Activated CD4-positive, CD25-positive, alpha-beta regulatory T cell (primary cell): ENCODE data around the gene AKAP13.
"Not testable (repeated sequence)": the region's sequence is repeated elsewhere in the genome, so short reads cannot be mapped to it uniquely, and the experiment has no call there.

Experiments
- DNase-seq, 4 experiments: peaks; one replicate each; lab custom pipeline; 2025; lab: John Stamatoyannopoulos, UW

The AKAP13 gene, protein sequence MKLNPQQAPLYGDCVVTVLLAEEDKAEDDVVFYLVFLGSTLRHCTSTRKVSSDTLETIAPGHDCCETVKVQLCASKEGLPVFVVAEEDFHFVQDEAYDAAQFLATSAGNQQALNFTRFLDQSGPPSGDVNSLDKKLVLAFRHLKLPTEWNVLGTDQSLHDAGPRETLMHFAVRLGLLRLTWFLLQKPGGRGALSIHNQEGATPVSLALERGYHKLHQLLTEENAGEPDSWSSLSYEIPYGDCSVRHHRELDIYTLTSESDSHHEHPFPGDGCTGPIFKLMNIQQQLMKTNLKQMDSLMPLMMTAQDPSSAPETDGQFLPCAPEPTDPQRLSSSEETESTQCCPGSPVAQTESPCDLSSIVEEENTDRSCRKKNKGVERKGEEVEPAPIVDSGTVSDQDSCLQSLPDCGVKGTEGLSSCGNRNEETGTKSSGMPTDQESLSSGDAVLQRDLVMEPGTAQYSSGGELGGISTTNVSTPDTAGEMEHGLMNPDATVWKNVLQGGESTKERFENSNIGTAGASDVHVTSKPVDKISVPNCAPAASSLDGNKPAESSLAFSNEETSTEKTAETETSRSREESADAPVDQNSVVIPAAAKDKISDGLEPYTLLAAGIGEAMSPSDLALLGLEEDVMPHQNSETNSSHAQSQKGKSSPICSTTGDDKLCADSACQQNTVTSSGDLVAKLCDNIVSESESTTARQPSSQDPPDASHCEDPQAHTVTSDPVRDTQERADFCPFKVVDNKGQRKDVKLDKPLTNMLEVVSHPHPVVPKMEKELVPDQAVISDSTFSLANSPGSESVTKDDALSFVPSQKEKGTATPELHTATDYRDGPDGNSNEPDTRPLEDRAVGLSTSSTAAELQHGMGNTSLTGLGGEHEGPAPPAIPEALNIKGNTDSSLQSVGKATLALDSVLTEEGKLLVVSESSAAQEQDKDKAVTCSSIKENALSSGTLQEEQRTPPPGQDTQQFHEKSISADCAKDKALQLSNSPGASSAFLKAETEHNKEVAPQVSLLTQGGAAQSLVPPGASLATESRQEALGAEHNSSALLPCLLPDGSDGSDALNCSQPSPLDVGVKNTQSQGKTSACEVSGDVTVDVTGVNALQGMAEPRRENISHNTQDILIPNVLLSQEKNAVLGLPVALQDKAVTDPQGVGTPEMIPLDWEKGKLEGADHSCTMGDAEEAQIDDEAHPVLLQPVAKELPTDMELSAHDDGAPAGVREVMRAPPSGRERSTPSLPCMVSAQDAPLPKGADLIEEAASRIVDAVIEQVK (N-terminal part only)

GRCh38 chr15:85380217-85380811, at the start of gene AKAP13:
Gene AKAP13, plus strand, starts transcription at chr15:85380603. Its CDS starts 105,118 bp downstream, at chr15:85485721.
- DNase-seq: peak; percentile 86 to 95 (median 91)

DNA sequence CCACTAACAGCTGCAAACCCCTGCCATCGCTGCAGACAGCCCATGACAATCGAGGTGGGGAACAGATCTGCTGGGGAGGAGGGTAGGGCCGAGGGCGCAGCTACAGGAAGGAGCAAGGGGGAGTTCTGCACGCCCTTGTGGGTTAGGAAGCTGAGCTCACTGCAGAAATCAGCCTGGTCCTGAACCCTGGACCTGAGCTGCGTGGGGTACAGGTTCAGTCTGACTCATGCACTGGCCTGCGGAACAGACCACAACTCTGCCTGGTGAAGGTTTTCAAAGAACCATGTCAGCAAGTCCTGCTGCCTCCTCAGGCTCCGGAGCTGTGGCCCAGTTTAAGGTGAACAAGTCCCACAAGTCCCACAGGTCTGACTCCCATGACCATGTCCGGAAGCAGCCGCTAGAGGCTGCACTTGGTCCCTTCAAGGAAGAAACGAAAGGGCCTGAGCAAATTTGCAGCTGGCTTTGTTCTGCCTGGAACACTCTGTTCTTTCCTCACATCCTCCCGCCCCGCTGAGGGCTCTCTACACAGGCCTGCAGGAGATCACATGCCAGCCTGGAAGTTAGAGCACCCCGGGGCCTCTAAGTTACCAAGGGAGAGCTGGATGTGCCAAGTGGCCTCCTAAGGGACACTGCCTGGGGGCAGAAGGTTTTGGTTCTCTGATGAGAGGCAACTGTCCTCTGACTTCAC, 49.4 kb upstream of the AKAP13 start:
- peak in 3 of 4 experiments; percentile 12 to 39 (median 21) for DNase-seq

GRCh38 chr15:85331655-85332285, 48.6 kb upstream of the AKAP13 start:
- no peak for DNase-seq

GRCh38 chr15:85333132-85333831, 47.1 kb upstream of the AKAP13 start:
- no peak for DNase-seq

GRCh38 chr15:85334241-85334640, 46.2 kb upstream of the AKAP13 start:
- DNase-seq: no peak

- DNase-seq: no peak
Measured at GRCh38 chr15:85335193-85335942, 45.0 kb upstream of the AKAP13 start.

GRCh38 chr15:85336880-85337279, 43.5 kb upstream of the AKAP13 start:
- DNase-seq: no peak

- DNase-seq: no peak
Measured at GRCh38 chr15:85337425-85338074, 42.9 kb upstream of the AKAP13 start.

DNA sequence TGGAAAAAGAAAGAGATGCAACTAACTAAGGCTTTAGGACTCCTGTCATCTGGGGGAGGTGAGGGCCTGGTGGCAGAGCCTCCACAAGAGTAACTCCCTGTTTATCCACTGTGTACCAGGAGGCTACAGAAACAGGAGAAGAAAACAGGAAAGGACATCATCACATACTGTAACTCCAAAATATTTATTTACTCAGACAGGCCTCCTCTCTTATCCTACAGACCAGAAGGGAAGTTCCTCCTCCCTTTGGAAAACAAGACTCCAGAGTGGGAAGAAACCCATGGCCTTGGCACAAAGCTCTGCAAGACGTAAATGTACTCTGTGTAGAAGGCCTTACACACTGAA, 40.1 kb upstream of the AKAP13 start:
- no peak for DNase-seq

GRCh38 chr15:85340852-85341251, 39.6 kb upstream of the AKAP13 start:
- no peak for DNase-seq

DNA sequence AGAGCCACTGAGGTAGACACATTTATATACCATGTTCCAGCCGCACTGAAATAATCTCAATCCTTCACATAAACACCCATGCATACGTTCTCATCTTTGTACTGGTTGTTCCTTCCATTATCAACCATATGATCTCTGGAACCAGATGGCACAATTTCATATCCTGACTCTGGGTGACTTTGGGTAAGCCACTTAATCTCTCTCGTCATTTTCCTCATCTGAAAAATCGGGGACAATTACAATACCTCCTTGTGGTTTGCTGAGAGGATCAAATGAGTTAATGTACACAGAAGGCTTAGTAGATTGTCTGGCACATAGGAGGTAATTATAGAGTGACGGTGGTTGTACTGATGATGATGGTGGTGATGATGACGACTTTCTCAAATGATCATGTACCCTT, 38.2 kb upstream of the AKAP13 start:
- DNase-seq: not testable (repeated sequence)

DNA sequence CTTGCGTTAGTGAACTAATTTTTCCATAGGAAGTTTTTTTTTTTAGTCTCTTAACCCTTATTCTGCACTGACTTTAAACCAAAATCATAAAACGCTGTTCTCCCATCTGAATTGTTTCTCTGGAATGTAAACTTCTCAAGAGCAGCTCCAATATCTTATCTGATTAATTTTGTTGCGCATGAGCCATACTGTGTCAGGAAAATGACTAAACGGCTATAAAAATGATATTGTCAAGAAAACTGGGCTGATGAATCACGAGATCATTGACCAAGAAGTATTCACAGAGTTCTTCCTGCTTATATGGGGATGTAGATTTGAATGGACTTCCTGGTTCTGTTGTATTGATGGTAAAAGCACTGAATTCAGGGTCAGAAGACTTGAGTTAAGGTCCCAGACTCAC, 37.0 kb upstream of the AKAP13 start:
- not testable (repeated sequence) for DNase-seq

DNA sequence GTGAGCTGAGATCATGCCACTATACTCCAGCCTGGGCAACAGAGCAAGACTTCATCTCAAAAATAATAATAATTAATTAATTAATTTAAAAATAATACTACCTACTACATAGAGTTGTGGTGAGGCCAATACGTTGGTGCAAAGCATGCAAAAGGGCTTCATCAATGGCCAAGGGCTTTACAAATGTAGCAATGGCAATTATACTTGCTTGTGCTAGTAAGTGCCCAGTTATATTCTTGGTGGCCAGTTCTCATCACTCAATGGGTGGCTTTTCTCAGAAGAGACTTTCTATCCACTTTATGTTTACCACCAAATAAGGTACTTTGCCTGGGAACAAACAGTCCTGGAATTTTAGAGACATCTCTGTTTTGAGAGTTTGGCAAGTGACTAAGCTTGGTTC, 36.2 kb upstream of the AKAP13 start:
- DNase-seq: not testable (repeated sequence)

- not testable (repeated sequence) for DNase-seq
Measured at GRCh38 chr15:85344653-85345114, 35.7 kb upstream of the AKAP13 start.

GRCh38 chr15:85345196-85345918, 35.0 kb upstream of the AKAP13 start:
- DNase-seq: not testable (repeated sequence)

DNA sequence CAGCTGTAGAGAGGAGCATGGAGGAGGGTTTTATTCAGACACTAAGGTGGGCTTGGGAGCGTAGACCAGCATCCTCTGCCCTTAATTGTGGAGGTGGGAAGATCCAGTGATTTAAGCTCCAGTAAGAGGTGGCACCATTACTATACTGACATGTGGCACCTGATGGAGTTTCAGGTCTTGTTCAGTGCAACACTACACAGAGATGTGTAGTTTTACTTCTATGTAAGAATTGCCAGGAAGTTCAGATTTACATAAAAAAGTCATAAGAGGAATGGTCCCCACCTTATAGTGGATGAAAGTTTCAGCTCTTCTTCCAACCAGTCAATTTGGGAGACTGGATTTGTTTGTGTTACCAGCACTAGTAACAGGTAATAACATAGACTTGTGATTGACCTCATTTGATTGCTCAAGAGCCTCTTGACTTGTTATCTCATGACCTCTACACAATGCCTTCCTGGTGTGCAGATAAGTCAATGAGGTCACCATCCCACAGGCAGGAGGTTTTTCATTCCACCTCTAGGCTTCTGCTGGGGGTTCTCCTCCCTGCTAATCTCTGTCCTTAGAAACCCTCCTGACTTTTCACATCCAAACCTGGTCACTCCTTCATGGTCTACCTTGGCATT, 33.8 kb upstream of the AKAP13 start:
- not testable (repeated sequence) for DNase-seq

GRCh38 chr15:85347264-85348047, 32.9 kb upstream of the AKAP13 start:
- not testable (repeated sequence) for DNase-seq
